Gastrocnemius medialis (tissue), 4 donors: ENCODE data around the gene TRDN. TPM values are rescaled to one million over a fixed set of nuclear protein-coding genes. Genes with fewer than 3 reads are reported as not detected.

ENCODE experiments used
- ATAC-seq, 2 donors: fragments of 150-250 bp; one replicate each; pipeline ENCODE4 v1.9.1; 2016
- DNase-seq, 2 donors: peaks; one replicate each; pipeline ENCODE4 v3.0.0-alpha.2; 2019
- H3K27ac ChIP-seq, 4 donors: fragments of 200-600 bp; sonication (generic); 1 replicate in 1 of 4; 2 replicates in 3 of 4; pipeline ENCODE4 v1.5.1; 2016 to 2018; ENCODE audit warnings: mild to moderate bottlenecking in 2 of 4, moderate library complexity in 1 of 4
- H3K27me3 ChIP-seq, 3 donors: fragments of 200-600 bp; sonication (generic) in 2 of 3; 1 replicate in 1 of 3; 2 replicates in 2 of 3; pipeline versions ENCODE4 v1.5.1 to v1.6.0; 2016 to 2019; ENCODE audit warnings: mild to moderate bottlenecking in 1 of 3, moderate library complexity in 1 of 3
- H3K36me3 ChIP-seq, 2 donors: fragments of 200-600 bp; sonication (generic) in 1 of 2; one replicate each; pipeline ENCODE4 v1.5.1; 2017 to 2018
- H3K4me1 ChIP-seq, 2 donors: fragments of 200-600 bp; sonication (generic) in 1 of 2; one replicate each; pipeline ENCODE4 v1.5.1; 2016 to 2017; ENCODE audit warnings: mild to moderate bottlenecking in 2 of 2
- H3K4me3 ChIP-seq, 4 donors: fragments of 200-600 bp; sonication (generic) in 3 of 4; 1 replicate in 1 of 4; 2 replicates in 3 of 4; pipeline ENCODE4 v1.5.1; 2016 to 2019; ENCODE audit warnings: mild to moderate bottlenecking in 2 of 4
- H3K9me3 ChIP-seq, 3 donors: fragments of 200-600 bp; sonication (generic) in 2 of 3; 1 replicate in 1 of 3; 2 replicates in 2 of 3; pipeline ENCODE4 v1.5.1; 2016 to 2019
- POLR2A ChIP-seq, 2 donors: fragments of 450-650 bp; IDR thresholded peaks; one replicate each; pipeline ENCODE4 v1.6.1; 2017; ENCODE audit warnings: antibody characterized with exemption in 2 of 2, mild to moderate bottlenecking in 2 of 2, moderate library complexity in 2 of 2
- in situ Hi-C, 4 donors: fragments of 200-750 bp; cut with MboI; loops; one replicate each; pipeline versions ENCODE4 v1.15.0 to v1.8.0; 2017; ENCODE audit warnings: low sequenced_read_pairs in 4 of 4
- intact Hi-C: fragments of 100-400 bp; cut with DNase I; formaldehyde crosslinking; loops from one replicate; pipeline ENCODE4 v1.15.1; 2023; ENCODE audit warnings: low total_unique reads
- total RNA-seq, 4 donors: library from RNA; depleted of rRNA; stranded (reverse); fragments of >200 nt; gene quantifications; one replicate each; pipeline versions ENCODE4 v1.1.0 to v1.2.3, GENCODE V29; 2016
- TF ChIP-seq, protein P1 (sequence below), 5 experiments: fragments of 450-650 bp in 3 of 5; fragments of 200-600 bp in 2 of 5; sonication (generic) in 2 of 5; IDR thresholded peaks in 4 of 5; conservative IDR thresholded peaks in 1 of 5; 1 replicate in 4 of 5; 2 replicates in 1 of 5; pipeline ENCODE4 v1.5.1; 2016 to 2019; ENCODE audit warnings: antibody characterized with exemption in 5 of 5, mild to moderate bottlenecking in 3 of 5, moderate library complexity in 3 of 5

TRDN gene
- total RNA-seq, 4 donors from 2014 or later, result 190 to 628 (median 296) TPM

DNA sequence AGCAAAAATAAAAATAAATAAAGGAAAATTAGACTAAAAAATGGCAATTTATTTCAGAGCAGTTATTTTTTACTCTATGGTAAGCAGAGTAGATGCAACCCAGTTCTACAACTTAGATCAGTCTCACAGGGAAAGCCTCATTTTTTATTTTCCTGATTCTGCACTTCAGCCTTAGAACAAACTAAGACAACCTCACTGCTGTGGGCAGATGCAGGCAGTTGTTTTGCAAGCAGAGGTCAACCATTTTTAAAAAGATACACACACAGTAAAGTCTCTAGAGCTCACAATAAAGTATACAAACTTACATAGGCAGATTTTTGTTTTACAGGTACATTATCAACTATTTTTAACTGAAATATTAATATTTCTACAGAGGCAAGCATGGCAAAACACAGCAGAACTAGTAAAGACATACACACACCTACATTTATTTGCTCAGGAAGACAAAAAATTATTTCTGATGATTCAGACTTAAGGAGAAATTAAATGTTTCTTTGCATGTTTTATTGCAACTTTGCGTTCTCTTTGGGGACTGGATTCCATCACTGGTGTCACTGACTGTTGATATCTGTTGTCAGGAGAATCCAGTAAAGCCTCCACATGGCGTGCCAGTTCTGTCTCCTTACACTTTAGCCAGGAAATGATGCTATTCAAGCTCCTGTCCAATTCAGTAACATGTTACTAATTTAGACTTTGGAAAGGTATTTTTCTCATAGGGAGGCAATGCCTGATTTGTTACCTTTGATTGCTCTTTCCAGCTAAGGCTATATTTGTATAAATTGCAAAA is 102.7 kb downstream of the TRDN start:
- in situ Hi-C loops (no loop called here), intact Hi-C loops (no loop called here)
- peak overlapping the region; percentile 9 to 85 (median 79) for H3K27ac ChIP-seq
- TF ChIP-seq, protein P1, sequence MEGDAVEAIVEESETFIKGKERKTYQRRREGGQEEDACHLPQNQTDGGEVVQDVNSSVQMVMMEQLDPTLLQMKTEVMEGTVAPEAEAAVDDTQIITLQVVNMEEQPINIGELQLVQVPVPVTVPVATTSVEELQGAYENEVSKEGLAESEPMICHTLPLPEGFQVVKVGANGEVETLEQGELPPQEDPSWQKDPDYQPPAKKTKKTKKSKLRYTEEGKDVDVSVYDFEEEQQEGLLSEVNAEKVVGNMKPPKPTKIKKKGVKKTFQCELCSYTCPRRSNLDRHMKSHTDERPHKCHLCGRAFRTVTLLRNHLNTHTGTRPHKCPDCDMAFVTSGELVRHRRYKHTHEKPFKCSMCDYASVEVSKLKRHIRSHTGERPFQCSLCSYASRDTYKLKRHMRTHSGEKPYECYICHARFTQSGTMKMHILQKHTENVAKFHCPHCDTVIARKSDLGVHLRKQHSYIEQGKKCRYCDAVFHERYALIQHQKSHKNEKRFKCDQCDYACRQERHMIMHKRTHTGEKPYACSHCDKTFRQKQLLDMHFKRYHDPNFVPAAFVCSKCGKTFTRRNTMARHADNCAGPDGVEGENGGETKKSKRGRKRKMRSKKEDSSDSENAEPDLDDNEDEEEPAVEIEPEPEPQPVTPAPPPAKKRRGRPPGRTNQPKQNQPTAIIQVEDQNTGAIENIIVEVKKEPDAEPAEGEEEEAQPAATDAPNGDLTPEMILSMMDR (IDR thresholded peaks at IDR 0.05 in 4 of 5, conservative IDR thresholded peaks at IDR 0.05 in 1 of 5), result no peak
- no peak for TF ChIP-seq POLR2A (IDR thresholded peaks at IDR 0.05)
- peaks cover 29 to 59% of the 10 kb centered on the region in 2 donors for H3K4me1 ChIP-seq
- no peak overlapping the region for H3K4me3 ChIP-seq
- H3K9me3 ChIP-seq, result no peaks in the 10 kb centered on the region
- no peaks in the 10 kb centered on the region for H3K36me3 ChIP-seq
- H3K27me3 ChIP-seq, result no peaks in the 10 kb centered on the region
- DNase-seq, result no peak
- ATAC-seq, result peak in 1 of 2 donors; percentile 34

DNA sequence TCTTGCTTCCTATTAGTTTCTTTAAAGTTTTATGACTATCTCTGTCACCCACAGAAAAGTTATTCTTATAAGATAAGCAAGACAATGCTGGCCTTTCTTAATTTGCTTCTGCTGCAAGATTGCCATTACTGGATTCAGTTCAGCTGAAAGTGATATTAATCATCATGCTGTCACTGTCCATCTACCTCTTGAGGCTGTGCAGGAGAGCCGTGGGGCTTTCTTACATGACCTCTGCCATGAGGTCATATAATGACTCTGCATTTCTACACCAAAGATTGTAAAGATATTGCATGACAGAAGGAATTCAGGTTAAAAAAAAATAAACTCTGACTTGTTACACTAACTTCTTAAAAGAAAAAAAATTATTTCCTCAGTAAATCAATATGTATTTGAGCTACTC is 106.9 kb downstream of the TRDN start:
- TF ChIP-seq, protein P1 (IDR thresholded peaks at IDR 0.05 in 4 of 5, conservative IDR thresholded peaks at IDR 0.05 in 1 of 5), result no peak
- TF ChIP-seq POLR2A (IDR thresholded peaks at IDR 0.05), result no peak
- no peaks in the 10 kb centered on the region for H3K36me3 ChIP-seq
- peak in 1 of 2 donors; percentile 65 for DNase-seq
- peak; percentile 58 to 90 for ATAC-seq
- H3K27me3 ChIP-seq, result no peaks in the 10 kb centered on the region
- H3K27ac ChIP-seq, result peak overlapping the region; percentile 63 to 89 (median 83)
- H3K4me1 ChIP-seq, result peaks cover 29 to 67% of the 10 kb centered on the region in 2 donors
- in situ Hi-C loops, result no loop called here
- no peaks in the 10 kb centered on the region for H3K9me3 ChIP-seq
- H3K4me3 ChIP-seq, result peak overlapping the region in 1 of 4 donors; percentile 35
- intact Hi-C loops, result no loop called here

DNA sequence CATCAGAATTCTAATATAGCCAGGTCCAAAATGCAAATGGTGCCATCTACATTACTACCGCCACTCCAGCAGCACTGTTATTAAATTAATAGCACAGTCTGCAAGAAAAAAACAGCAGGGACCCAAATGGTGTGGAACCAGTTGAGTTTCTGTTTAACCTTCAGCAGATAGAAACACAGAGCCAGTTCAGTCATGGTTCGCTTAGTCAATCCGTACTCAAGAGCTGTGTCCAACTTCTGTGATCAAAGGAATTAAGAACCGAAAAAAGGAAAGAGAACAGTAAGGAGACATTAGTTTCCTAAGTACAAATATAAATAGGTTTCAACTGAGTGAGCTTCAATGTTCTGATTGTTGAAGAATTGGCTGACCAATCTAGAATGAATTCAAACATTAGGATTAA is 107.7 kb downstream of the TRDN start:
- Histone ChIP-seq H3K27me3 (no peaks in the 10 kb centered on the region), H3K27ac (peak overlapping the region; percentile 63 to 89 (median 83)), H3K4me3 (peak overlapping the region in 2 of 4 donors; percentile 21 to 35), H3K4me1 (peaks cover 32 to 59% of the 10 kb centered on the region in 2 donors), H3K36me3 (no peaks in the 10 kb centered on the region), H3K9me3 (no peaks in the 10 kb centered on the region)
- ATAC-seq (peak in 1 of 2 donors; percentile 50), DNase-seq (no peak)
- in situ Hi-C loops, result no loop called here
- TF ChIP-seq POLR2A (IDR thresholded peaks at IDR 0.05), result no peak
- TF ChIP-seq, protein P1 (IDR thresholded peaks at IDR 0.05 in 4 of 5, conservative IDR thresholded peaks at IDR 0.05 in 1 of 5), result no peak
- intact Hi-C loops, result no loop called here

DNA sequence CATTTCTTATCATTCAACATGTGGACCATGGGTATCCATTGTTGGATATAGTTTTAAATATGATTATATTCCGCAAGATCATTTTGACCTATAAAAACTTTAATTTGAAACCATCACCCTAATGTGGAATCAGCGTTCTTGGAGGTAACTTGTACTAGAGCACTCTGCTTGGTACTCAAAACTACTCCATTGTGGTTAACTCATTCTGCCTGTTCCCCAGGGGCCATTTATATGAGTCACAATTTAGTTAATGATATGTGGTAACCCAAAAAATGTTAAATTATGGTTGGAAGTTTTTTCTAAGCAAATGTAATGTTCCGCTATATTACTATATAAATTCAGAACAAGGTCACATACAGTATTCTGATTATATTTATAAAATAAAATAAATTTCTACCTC is 109.3 kb downstream of the TRDN start:
- Histone ChIP-seq H3K27me3 (no peaks in the 10 kb centered on the region), H3K4me1 (peaks cover 32 to 45% of the 10 kb centered on the region in 2 donors), H3K9me3 (no peaks in the 10 kb centered on the region), H3K36me3 (no peaks in the 10 kb centered on the region), H3K27ac (peak overlapping the region; percentile 63 to 89 (median 83)), H3K4me3 (no peak overlapping the region)
- DNase-seq (no peak), ATAC-seq (no peak)
- intact Hi-C loops, result no loop called here
- in situ Hi-C loops, result no loop called here
- TF ChIP-seq POLR2A (IDR thresholded peaks at IDR 0.05), result no peak
- TF ChIP-seq, protein P1 (IDR thresholded peaks at IDR 0.05 in 4 of 5, conservative IDR thresholded peaks at IDR 0.05 in 1 of 5), result no peak
